ENCODE results near the gene ZBTB8A.

DNA sequence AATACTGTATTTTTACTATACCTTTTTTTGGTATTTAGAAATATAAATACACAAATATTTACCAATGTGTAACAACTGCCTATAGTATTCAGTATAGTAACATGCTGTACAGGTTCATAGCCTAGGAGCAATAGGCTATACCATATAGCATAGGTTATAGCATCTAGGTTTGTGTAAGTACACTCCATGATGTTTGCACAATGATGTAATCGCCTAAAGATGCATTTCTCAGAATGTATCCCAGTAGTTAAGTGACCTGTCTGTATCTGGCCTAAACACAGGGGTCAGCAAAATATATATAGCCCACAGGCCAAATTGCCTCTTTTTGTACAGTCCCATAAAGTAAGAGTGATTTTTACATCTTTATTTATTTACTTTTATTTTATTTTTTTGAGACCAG is 86.9 kb downstream of the ZBTB8A start:
- TF ChIP-seq BHLHE40 (IDR thresholded peaks at IDR 0.05; ENCODE audit: borderline replicate concordance) (no peak), TARDBP (IDR thresholded peaks at IDR 0.05) (no peak), NFRKB (IDR thresholded peaks at IDR 0.05) (no peak), SP1 (IDR thresholded peaks at IDR 0.05) (no peak), FOXM1 (IDR thresholded peaks at IDR 0.05; ENCODE audit: borderline replicate concordance) (no peak), ELF4 (IDR thresholded peaks at IDR 0.05) (no peak)
- TF ChIP-seq, protein P1, sequence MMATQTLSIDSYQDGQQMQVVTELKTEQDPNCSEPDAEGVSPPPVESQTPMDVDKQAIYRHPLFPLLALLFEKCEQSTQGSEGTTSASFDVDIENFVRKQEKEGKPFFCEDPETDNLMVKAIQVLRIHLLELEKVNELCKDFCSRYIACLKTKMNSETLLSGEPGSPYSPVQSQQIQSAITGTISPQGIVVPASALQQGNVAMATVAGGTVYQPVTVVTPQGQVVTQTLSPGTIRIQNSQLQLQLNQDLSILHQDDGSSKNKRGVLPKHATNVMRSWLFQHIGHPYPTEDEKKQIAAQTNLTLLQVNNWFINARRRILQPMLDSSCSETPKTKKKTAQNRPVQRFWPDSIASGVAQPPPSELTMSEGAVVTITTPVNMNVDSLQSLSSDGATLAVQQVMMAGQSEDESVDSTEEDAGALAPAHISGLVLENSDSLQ (IDR thresholded peaks at IDR 0.05) = no peak
